ENCODE results near the gene UNC79. TPM values are rescaled to one million over a fixed set of nuclear protein-coding genes. Genes with fewer than 3 reads are reported as not detected.
"Not testable (repeated sequence)": the region's sequence is repeated elsewhere in the genome, so short reads cannot be mapped to it uniquely, and the experiment has no call there.

UNC79 gene
- total and polyA plus RNA-seq, 3 donors from 2014 or later, result 4.3 to 10.7 (median 5.5) TPM

GRCh38 chr14:93522221-93522620 lies 91.5 kb downstream of the UNC79 start:
- no peaks in the 10 kb centered on the region for H3K36me3 ChIP-seq (ENCODE audit: low read depth, missing control alignments)
- no peak for DNase-seq
- intact Hi-C loops (cut with DNase I; ENCODE audit: low total_unique reads), result no loop called here
- no peak overlapping the region for H3K27ac ChIP-seq
- TF ChIP-seq CTCF (IDR thresholded peaks at IDR 0.05) (no peak), POLR2A (IDR thresholded peaks at IDR 0.05) (no peak)
- no peaks in the 10 kb centered on the region for H3K27me3 ChIP-seq
- H3K4me1 ChIP-seq, result no peaks in the 10 kb centered on the region
- no peak overlapping the region for H3K4me3 ChIP-seq
- no peaks in the 10 kb centered on the region for H3K9me3 ChIP-seq

- intact Hi-C loops (cut with DNase I; ENCODE audit: low total_unique reads); H3K4me3 ChIP-seq: not testable (repeated sequence)
- 85 to 94% methylated on average over 5 of the region's 5 CpGs for WGBS, 2 donors
These were observed 94.5 kb downstream of the UNC79 start for GRCh38 chr14:93525216-93525615.

GRCh38 chr14:93525696-93526451 lies 95.1 kb downstream of the UNC79 start:
- no peak for DNase-seq
- no peaks in the 10 kb centered on the region for H3K27me3 ChIP-seq
- H3K4me1 ChIP-seq, result no peaks in the 10 kb centered on the region
- TF ChIP-seq POLR2A (IDR thresholded peaks at IDR 0.05) (no peak), CTCF (IDR thresholded peaks at IDR 0.05) (no peak)
- H3K9me3 ChIP-seq, result no peaks in the 10 kb centered on the region
- WGBS, 2 donors, result 94 to 95% methylated on average over 2 of the region's 2 CpGs
- H3K4me3 ChIP-seq, result no peak overlapping the region
- H3K36me3 ChIP-seq (ENCODE audit: low read depth, missing control alignments), result no peaks in the 10 kb centered on the region
- intact Hi-C loops (cut with DNase I; ENCODE audit: low total_unique reads), result no loop called here
- H3K27ac ChIP-seq, result no peak overlapping the region

More at GRCh38 chr14:93525216-93525615, 94.5 kb downstream of the UNC79 start:
- DNase-seq; H3K27me3 ChIP-seq; H3K36me3 ChIP-seq (ENCODE audit: low read depth, missing control alignments); H3K4me1 ChIP-seq; H3K9me3 ChIP-seq; H3K27ac ChIP-seq: not testable (repeated sequence)

GRCh38 chr14:93527203-93527607 lies 96.5 kb downstream of the UNC79 start:
- H3K27me3 ChIP-seq, result no peaks in the 10 kb centered on the region
- no peaks in the 10 kb centered on the region for H3K36me3 ChIP-seq (ENCODE audit: low read depth, missing control alignments)
- WGBS, 2 donors, result 83 to 88% methylated on average over 4 of the region's 4 CpGs
- H3K27ac ChIP-seq, result no peak overlapping the region
- DNase-seq, result no peak
- H3K9me3 ChIP-seq, result no peaks in the 10 kb centered on the region
- H3K4me1 ChIP-seq, result no peaks in the 10 kb centered on the region
- TF ChIP-seq POLR2A (IDR thresholded peaks at IDR 0.05) (no peak), CTCF (IDR thresholded peaks at IDR 0.05) (no peak)
- H3K4me3 ChIP-seq, result no peak overlapping the region
- intact Hi-C loops (cut with DNase I; ENCODE audit: low total_unique reads), result no loop called here

GRCh38 chr14:93528884-93529558 lies 98.3 kb downstream of the UNC79 start:
- TF ChIP-seq POLR2A (IDR thresholded peaks at IDR 0.05) (no peak), CTCF (IDR thresholded peaks at IDR 0.05) (no peak)
- no peaks in the 10 kb centered on the region for H3K27me3 ChIP-seq
- H3K9me3 ChIP-seq, result no peaks in the 10 kb centered on the region
- H3K36me3 ChIP-seq (ENCODE audit: low read depth, missing control alignments), result no peaks in the 10 kb centered on the region
- DNase-seq, result no peak
- WGBS, 2 donors, result 63 to 66% methylated on average over 1 of the region's 1 CpG
- H3K4me3 ChIP-seq, result no peak overlapping the region
- intact Hi-C loops (cut with DNase I; ENCODE audit: low total_unique reads), result no loop called here
- H3K4me1 ChIP-seq, result no peaks in the 10 kb centered on the region
- H3K27ac ChIP-seq, result no peak overlapping the region

Data from testis (tissue), 3 donors.